CD4-positive, alpha-beta T cell treated with Interleukin-15 for 4 hours (primary cell): Measurements from ENCODE around the gene RAB31.
"Not testable (repeated sequence)": the region's sequence is repeated elsewhere in the genome, so short reads cannot be mapped to it uniquely, and the experiment has no call there.

Experiments used
- DNase-seq: peaks from one replicate; pipeline ENCODE4 v3.0.0-alpha.2; 2020; ENCODE audit warnings: low spot score

RAB31 gene

DNA sequence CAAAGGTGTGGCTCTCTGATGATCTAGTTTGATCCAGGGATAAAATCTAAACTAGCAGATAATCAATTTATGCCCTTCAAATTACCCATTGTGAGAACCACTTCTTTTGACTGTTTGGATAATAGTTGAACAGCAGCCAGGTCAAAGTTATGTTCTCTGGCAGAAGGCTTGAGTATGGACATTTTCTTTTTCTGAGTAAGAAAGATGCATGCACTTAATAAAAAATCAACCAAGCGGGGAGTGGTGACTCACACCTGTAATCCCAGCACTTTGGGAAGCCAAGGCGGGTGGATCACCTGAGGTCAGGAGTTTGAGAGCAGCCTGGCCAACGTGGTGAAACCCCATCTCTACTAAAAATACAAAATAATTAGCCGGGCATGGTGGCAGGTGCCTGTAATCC, 183.4 kb downstream of the RAB31 start:
- DNase-seq, result not testable (repeated sequence)

DNA sequence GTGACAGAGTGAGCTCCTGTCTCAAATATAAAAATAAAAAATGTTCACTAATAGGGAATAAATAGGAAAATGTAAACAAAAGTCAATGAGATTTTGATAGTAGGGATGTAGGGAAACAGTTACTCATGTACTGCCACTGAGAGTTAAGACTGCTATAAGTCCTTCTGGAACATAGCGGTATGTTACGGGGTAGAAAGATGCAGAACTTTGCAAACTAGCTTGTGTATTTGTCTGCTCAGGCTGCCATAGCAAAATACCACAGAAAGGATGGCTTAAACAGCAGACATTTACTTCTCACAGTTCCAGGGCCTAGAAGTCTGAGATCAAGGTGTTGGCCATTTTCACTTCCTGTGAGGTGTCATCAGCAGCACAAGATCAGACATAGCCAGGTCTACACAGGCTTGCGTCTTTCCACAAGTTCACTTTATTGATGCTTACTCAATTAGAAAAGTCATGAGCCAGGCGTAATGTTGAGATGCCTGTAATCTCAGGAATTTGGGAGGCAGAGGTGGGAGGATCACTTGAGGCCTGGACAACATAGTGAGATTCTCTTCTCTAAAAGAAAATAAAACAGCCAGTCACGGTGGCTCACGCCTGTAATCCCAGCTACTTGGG, 186.5 kb downstream of the RAB31 start:
- DNase-seq, result no peak

DNA sequence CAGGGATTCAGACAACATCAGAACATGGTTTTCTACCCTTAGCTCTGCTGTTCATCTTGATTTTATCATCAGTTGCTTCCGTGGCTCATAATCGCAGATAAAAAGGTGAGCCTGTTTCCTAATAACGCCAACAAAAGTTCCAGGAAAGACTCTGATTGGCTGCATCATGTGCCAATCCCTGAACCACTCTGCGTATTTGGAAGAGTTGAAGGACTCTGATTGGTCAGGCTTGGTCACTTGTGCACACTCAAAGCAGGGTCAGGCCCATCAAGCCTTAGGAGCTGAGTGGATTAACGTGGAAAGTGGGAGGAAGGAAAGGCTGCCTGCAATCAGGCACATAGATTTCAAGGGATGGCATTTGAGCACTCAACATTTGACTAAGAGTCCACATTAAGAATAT, 189.0 kb downstream of the RAB31 start:
- DNase-seq, result no peak

GRCh38 chr18:9897787-9898291, 189.7 kb downstream of the RAB31 start:
- not testable (repeated sequence) for DNase-seq

DNA sequence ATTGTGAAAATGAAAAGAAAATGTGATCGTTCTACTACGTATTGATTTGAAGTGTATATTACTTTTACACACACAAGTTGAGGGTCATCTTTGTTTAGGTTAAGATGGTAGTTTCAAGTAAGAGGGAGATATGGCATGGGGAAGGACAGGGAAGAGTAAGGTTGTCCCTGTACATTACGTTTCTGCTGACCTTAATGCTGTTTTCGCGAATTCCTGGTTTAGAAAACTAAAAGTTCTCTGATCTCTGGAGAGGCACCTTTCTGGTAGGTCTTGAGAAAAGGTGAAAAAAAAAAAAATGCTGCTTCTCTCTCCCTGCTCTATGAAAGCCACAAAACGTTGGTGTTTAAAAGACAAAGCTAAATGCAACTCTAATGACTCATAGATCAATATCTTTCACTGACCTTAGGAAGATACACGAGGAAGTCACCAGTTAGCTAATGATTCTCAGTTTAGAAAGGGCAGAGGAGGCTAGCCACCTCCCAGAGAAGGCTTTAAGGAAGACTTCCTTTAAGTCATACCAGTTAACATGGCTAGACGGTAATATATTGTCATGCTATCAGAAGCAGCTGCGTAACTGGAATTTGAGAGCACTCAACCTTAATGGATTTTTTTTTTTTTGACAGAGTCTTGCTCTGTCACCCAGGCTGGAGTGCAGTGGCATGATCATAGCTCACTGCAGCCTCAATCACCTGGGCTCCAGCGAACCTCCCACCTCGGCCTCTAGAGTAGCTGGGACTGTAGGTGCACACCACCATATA, 190.9 kb downstream of the RAB31 start:
- DNase-seq, result no peak

DNA sequence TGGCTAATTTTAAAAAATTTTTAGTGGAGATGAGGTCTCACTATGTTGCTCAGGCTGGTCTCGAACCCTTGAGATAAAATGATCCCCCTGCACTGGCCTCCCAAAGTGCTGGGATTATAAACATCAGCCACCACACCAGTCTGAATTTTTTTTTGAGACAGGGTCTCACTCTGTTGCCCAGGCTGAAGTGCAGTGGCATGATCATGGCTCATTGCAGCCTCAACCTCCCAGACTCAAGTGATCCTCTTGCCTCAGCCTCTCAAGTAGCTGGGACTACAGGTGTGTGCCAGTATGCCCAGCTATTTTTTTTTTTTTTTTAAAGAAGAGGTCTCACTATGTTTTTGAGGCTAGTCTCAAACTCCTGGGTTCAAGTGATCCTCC, 191.4 kb downstream of the RAB31 start:
- not testable (repeated sequence) for DNase-seq

GRCh38 chr18:9900699-9901098, 192.6 kb downstream of the RAB31 start:
- DNase-seq, result no peak

DNA sequence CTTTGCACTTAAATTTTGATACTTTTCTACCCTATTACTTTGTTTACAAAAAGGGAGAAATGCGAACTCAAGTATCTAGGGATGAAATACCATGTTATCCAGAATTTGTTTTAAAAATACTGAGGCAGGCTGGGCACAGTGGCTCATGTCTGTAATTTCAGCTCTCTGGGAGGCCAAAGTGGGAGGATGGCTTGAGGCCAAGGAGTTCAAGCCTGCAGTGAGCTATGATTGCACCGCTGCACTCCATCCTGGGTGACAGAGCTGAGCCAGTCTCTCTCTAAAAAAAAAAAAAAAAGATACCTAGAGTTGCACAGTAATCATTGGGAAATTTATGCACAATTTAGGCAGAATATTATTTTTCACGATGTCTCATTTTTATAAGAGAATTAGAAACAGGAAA, 193.3 kb downstream of the RAB31 start:
- no peak for DNase-seq

- DNase-seq, result not testable (repeated sequence)
These were observed 194.2 kb downstream of the RAB31 start for GRCh38 chr18:9902264-9902663.

GRCh38 chr18:9902832-9903231, 194.7 kb downstream of the RAB31 start:
- no peak for DNase-seq

GRCh38 chr18:9905401-9905922, 197.4 kb downstream of the RAB31 start:
- DNase-seq, result no peak

DNA sequence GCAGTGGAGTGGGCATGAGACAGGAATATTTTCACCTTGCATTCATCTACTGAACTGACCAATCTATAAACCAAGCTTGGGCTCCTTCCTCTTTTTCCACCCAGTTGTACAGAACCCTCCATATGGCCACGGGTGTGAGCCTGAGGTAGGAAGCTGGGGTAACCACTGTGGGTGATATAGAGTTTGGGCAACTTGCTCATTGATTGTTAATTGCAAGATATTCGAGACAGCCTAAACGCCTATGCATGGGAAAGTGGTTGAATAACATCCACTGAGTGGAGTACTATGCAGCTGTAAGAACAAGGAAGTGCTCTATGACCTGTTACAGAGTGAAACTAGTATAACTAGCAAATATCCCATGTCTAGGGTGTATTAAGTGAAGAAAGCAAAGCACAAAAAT, 198.4 kb downstream of the RAB31 start:
- DNase-seq, result no peak

- DNase-seq, result no peak
These were observed 199.8 kb downstream of the RAB31 start for GRCh38 chr18:9907867-9908266.

DNA sequence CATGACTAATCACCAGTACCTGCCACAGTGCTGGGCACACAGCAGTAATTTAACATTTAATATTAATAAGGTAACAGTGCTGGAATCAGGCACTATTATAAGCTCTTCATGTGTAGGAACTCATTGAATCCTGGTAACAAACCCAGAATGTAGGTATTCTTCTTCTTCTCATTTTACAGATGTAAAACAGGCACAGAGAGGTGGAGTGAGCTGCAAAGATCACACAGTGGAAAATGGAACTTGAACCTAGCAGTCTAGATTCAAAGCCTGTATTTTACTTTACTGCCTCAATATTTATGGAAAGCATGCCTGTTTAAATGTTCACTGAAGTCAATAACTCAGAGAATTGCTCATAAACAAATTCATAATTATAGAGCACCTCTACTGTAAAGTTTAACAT, 202.0 kb downstream of the RAB31 start:
- no peak for DNase-seq

DNA sequence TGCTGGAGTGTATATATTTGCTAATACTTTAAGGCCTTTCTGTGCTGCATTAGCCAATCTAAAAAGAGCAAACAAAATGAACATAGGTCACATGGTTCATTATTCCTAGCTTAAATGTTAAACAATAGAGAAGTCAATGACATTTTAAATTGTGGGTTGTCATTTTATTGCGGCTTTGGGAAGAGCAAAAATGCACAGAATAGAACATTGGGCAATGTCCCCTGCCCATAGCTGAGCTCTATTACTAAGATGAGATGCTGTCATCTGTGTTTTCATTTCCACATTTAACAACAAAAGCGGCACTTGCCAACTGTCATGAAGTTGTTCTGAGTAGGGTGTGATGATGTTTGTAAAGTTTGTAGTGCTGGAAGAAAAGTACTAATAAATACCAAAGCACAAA, 202.6 kb downstream of the RAB31 start:
- no peak for DNase-seq

- no peak for DNase-seq
These were observed 203.1 kb downstream of the RAB31 start for GRCh38 chr18:9911226-9911625.
